Measurements from ENCODE around the gene ASCC1. TPM values are rescaled to one million over a fixed set of nuclear protein-coding genes. Genes with fewer than 3 reads are reported as not detected.

Gene ASCC1
- total and polyA plus RNA-seq, 2 of the 4 experiments (the other 2 are of a cell fraction), result 15.9 to 21.0 TPM

- no peak for TF ChIP-seq SMC3 (IDR thresholded peaks at IDR 0.05; ENCODE audit: low read depth, low read length)
Measured at GRCh38 chr10:72087969-72088888, 127.8 kb downstream of the ASCC1 start, which contains the start of gene SPOCK2 (continued).

DNA sequence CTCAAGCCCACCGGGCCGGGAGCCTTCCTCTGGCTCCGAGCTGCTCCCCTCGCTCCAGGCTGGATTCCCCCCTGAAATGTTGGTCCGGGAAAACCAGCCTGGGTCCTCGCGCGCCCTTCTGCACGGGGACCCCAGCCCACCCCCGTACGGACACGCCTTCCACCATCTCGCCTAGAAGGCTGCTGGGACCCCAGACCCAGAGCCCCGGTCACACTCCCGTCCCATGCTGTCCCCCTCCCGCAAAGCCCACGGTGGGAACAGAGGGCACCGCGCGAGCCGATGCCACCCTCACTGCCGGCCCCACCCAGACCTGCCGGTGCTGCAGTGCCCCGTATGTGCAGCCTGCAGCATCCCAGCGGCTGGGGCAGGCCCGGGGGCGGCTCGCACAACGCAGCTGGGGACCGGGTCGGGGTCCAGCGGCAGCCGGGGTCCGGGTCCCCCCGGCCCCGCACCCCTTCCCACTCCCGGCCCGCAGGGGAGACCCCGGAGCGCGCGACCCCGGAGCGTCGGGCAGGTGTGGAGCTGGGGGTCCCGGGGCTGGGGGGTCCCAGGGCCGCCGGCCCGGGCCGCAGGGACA is 128.6 kb downstream of the ASCC1 start:
- no peak overlapping the region for H2AK9ac ChIP-seq (replicated peaks; ENCODE audit: low read depth, low read length, poor library complexity)
- no peak overlapping the region for H2BK5ac ChIP-seq (ENCODE audit: low read depth, low read length, poor library complexity, severe bottlenecking)
- H4K5ac ChIP-seq (ENCODE audit: low read depth, low read length), result no peak overlapping the region
- ATAC-seq (ENCODE audit: low read depth) (peak; percentile 22; the same call in 1 of the 2 replicates), DNase-seq (no peak)
- no peaks in the 10 kb centered on the region for H3K36me3 ChIP-seq (ENCODE audit: control insufficient read depth, insufficient read depth, low read length)
- dilution Hi-C loops (cut with HindIII; ENCODE audit: low sequenced_read_pairs, unreplicated experiment) (no loop called here), in situ Hi-C loops (cut with MboI; ENCODE audit: low sequenced_read_pairs) (no loop called here), intact Hi-C loops (cut with micrococcal nuclease) (no loop called here)
- no peak overlapping the region for H4K91ac ChIP-seq (ENCODE audit: insufficient read depth, low read depth, low read length)
- no peak overlapping the region for H2BK20ac ChIP-seq (ENCODE audit: low read depth, low read length)
- no peak overlapping the region for H2BK120ac ChIP-seq (ENCODE audit: low read depth, low read length)
- ChIA-PET CTCF (no interaction called here), POLR2A (ENCODE audit: unreplicated experiment) (no interaction called here)
- H3K27ac ChIP-seq (ENCODE audit: insufficient read depth, low read length), result no peak overlapping the region
- H3K9me3 ChIP-seq (ENCODE audit: control insufficient read depth, insufficient read depth, low read length), result no peaks in the 10 kb centered on the region
- H3K27me3 ChIP-seq (ENCODE audit: control insufficient read depth, insufficient read depth, low read length), result peaks cover 71% of the 10 kb centered on the region
- H3K4me1 ChIP-seq (ENCODE audit: control insufficient read depth, insufficient read depth, low read length), result peaks cover 5% of the 10 kb centered on the region; the same call in 1 of the 2 replicates
- H3K79me1 ChIP-seq (ENCODE audit: low read depth in 1 of 2, low read length in 2 of 2), result no peaks in the 10 kb centered on the region
- no peak overlapping the region for H3K23ac ChIP-seq (ENCODE audit: low read depth, low read length)
- no peak overlapping the region for H3K14ac ChIP-seq (replicated peaks; ENCODE audit: low read depth, low read length)
- H3K18ac ChIP-seq (ENCODE audit: low read depth, low read length), result no peak overlapping the region
- TF ChIP-seq, protein P1, sequence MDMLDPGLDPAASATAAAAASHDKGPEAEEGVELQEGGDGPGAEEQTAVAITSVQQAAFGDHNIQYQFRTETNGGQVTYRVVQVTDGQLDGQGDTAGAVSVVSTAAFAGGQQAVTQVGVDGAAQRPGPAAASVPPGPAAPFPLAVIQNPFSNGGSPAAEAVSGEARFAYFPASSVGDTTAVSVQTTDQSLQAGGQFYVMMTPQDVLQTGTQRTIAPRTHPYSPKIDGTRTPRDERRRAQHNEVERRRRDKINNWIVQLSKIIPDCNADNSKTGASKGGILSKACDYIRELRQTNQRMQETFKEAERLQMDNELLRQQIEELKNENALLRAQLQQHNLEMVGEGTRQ (IDR thresholded peaks at IDR 0.05; ENCODE audit: low read depth, low read length), result no peak
- TF ChIP-seq SMC3 (IDR thresholded peaks at IDR 0.05; ENCODE audit: low read depth, low read length) (no peak), RFX5 (IDR thresholded peaks at IDR 0.05; ENCODE audit: low read depth, low read length) (no peak), NFE2L2 (IDR thresholded peaks at IDR 0.05; ENCODE audit: low read depth, low read length) (no peak), POLR2A (IDR thresholded peaks at IDR 0.05; ENCODE audit: low read depth, low read length) (no peak), CEBPB (IDR thresholded peaks at IDR 0.05; ENCODE audit: low read depth, low read length) (no peak), FOS (IDR thresholded peaks at IDR 0.05; ENCODE audit: low read depth, low read length) (no peak)
- TF ChIP-seq, protein P2, sequence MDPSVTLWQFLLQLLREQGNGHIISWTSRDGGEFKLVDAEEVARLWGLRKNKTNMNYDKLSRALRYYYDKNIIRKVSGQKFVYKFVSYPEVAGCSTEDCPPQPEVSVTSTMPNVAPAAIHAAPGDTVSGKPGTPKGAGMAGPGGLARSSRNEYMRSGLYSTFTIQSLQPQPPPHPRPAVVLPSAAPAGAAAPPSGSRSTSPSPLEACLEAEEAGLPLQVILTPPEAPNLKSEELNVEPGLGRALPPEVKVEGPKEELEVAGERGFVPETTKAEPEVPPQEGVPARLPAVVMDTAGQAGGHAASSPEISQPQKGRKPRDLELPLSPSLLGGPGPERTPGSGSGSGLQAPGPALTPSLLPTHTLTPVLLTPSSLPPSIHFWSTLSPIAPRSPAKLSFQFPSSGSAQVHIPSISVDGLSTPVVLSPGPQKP (IDR thresholded peaks at IDR 0.05; ENCODE audit: borderline replicate concordance, low read depth, low read length), result no peak
- no peak overlapping the region for H4K8ac ChIP-seq (ENCODE audit: low read depth in 2 of 2, low read length in 2 of 2)
- WGBS, 2 experiments (ENCODE audit: extremely low coverage in 2 of 2, insufficient read length in 1 of 2), result 12% methylated on average over 26 of the region's 50 CpGs; no CpG with 5 or more reads in 1 of the 2 experiments
- no TSS peak for BruUV-seq (replicated peaks)
- no peak overlapping the region for H3K56ac ChIP-seq (ENCODE audit: extremely low read depth, insufficient read depth, low read length)
- no peak overlapping the region for H3K9ac ChIP-seq (ENCODE audit: low read depth, low read length)
- H2AK5ac ChIP-seq (ENCODE audit: low read depth, low read length), result no peak overlapping the region
- no peak overlapping the region for H2BK15ac ChIP-seq (ENCODE audit: low read depth, low read length)
- H3K4me3 ChIP-seq (ENCODE audit: insufficient read depth, low read depth, low read length), result no peak overlapping the region
- H4K20me1 ChIP-seq (ENCODE audit: insufficient read depth, low read length), result no peaks in the 10 kb centered on the region; the same call in 1 of the 2 replicates
- H3K4me2 ChIP-seq (ENCODE audit: low read depth, low read length), result no peak overlapping the region; the same call in 1 of the 2 replicates
- no peak overlapping the region for H3K4ac ChIP-seq (ENCODE audit: low read depth, low read length)
- no peak overlapping the region for H2AFZ ChIP-seq (replicated peaks; ENCODE audit: low read length, poor library complexity)
- H3K9me1 ChIP-seq (ENCODE audit: insufficient read depth, low read length), result no peaks in the 10 kb centered on the region

All from IMR-90 (cell line).